Metanephros (tissue), 1 donor: ENCODE measurements around the gene SHOX. TPM values are rescaled to one million over a fixed set of nuclear protein-coding genes. Genes with fewer than 3 reads are reported as not detected.

Experiments
- total RNA-seq: library from RNA; depleted of rRNA; stranded (reverse); fragments of >200 nt; gene quantifications from one replicate; pipeline ENCODE4 v1.2.3, GENCODE V29; 2014

SHOX gene
- total RNA-seq, result 0.06 TPM

DNA sequence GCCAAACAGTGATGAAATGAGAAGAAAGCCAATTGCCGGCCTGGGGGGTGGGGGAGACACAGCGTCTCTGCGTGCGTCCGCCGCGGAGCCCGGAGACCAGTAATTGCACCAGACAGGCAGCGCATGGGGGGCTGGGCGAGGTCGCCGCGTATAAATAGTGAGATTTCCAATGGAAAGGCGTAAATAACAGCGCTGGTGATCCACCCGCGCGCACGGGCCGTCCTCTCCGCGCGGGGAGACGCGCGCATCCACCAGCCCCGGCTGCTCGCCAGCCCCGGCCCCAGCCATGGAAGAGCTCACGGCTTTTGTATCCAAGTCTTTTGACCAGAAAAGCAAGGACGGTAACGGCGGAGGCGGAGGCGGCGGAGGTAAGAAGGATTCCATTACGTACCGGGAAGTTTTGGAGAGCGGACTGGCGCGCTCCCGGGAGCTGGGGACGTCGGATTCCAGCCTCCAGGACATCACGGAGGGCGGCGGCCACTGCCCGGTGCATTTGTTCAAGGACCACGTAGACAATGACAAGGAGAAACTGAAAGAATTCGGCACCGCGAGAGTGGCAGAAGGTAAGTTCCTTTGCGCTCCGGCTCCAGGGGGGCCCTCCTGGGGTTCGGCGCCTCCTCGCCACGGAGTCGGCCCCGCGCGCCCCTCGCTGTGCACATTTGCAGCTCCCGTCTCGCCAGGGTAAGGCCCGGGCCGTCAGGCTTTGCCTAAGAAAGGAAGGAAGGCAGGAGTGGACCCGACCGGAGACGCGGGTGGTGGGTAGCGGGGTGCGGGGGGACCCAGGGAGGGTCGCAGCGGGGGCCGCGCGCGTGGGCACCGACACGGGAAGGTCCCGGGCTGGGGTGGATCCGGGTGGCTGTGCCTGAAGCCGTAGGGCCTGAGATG is at the start of gene SHOX:
Gene SHOX, plus strand, starts transcription at position 180 of the 885 bp plus-strand sequence. Its CDS starts 107 bp downstream, at position 287.

Other genes starting within 250 kb of the SHOX start
- 69.5 TPM for gene PPP2R3B, start 243.9 kb upstream of the SHOX start, total RNA-seq